Trophoblast cell (in vitro differentiated cells and primary cell): ENCODE results near the gene ZPR1.

ENCODE experiments used
- DNase-seq, 2 donors: peaks; one replicate each; pipeline ENCODE4 v3.0.0-alpha.2; 2016
- H2AFZ ChIP-seq: 2 replicates; pipeline ENCODE4 v1.6.1; 2013; ENCODE audit warnings: low read length, moderate library complexity, mild to moderate bottlenecking; ENCODE audit not compliant: insufficient read depth, poor library complexity
- H2AK5ac ChIP-seq: 2 replicates; pipeline ENCODE4 v1.6.1; 2013; ENCODE audit warnings: mild to moderate bottlenecking, low read length
- H2BK120ac ChIP-seq: 2 replicates; pipeline ENCODE4 v1.6.1; 2013; ENCODE audit warnings: low read length, mild to moderate bottlenecking, moderate library complexity; ENCODE audit not compliant: insufficient read depth, poor library complexity
- H2BK12ac ChIP-seq: 2 replicates; pipeline ENCODE4 v1.6.1; 2013; ENCODE audit warnings: mild to moderate bottlenecking, low read length, moderate library complexity
- H2BK5ac ChIP-seq: 2 replicates; pipeline ENCODE4 v1.6.1; 2013; ENCODE audit warnings: low read length, low read depth, moderate library complexity, mild to moderate bottlenecking; ENCODE audit not compliant: poor library complexity
- H3K14ac ChIP-seq: 2 replicates; pipeline ENCODE4 v1.6.1; 2013; ENCODE audit warnings: mild to moderate bottlenecking, low read length
- H3K18ac ChIP-seq: 2 replicates; pipeline ENCODE4 v1.6.1; 2013; ENCODE audit warnings: mild to moderate bottlenecking, low read length
- H3K23ac ChIP-seq: 2 replicates; pipeline ENCODE4 v1.6.1; 2013; ENCODE audit warnings: low read length
- H3K27ac ChIP-seq: 2 replicates; pipeline ENCODE4 v1.5.1; 2013; ENCODE audit warnings: low read depth, mild to moderate bottlenecking, inconsistent platforms, low read length, moderate library complexity
- H3K27me3 ChIP-seq: 2 replicates; pipeline ENCODE4 v1.6.1; 2013; ENCODE audit warnings: inconsistent platforms, mild to moderate bottlenecking, low read length, moderate library complexity; ENCODE audit not compliant: insufficient read depth
- H3K36me3 ChIP-seq, 2 experiments: 1 replicate in 1 of 2; 2 replicates in 1 of 2; pipeline ENCODE4 v1.6.1; 2013; ENCODE audit warnings: low read length in 2 of 2, mild to moderate bottlenecking in 2 of 2, moderate library complexity in 1 of 2; ENCODE audit not compliant: insufficient read depth in 2 of 2, control insufficient read depth in 1 of 2
- H3K4ac ChIP-seq: 2 replicates; pipeline ENCODE4 v1.6.1; 2013; ENCODE audit warnings: low read depth, mild to moderate bottlenecking, low read length, moderate library complexity
- H3K4me1 ChIP-seq, 2 experiments: 1 replicate in 1 of 2; 2 replicates in 1 of 2; pipeline ENCODE4 v1.6.1; 2013; ENCODE audit warnings: low read length in 2 of 2, mild to moderate bottlenecking in 2 of 2, moderate library complexity in 1 of 2; ENCODE audit not compliant: insufficient read depth in 2 of 2, control insufficient read depth in 1 of 2
- H3K4me2 ChIP-seq: 2 replicates; pipeline ENCODE4 v1.6.1; 2013; ENCODE audit warnings: inconsistent platforms, mild to moderate bottlenecking, low read length, moderate library complexity
- H3K4me3 ChIP-seq: 2 replicates; pipeline ENCODE4 v1.5.1; 2013; ENCODE audit warnings: mild to moderate bottlenecking, low read depth, low read length, inconsistent platforms
- H3K79me1 ChIP-seq: one replicate; pipeline ENCODE4 v1.6.1; 2013; ENCODE audit warnings: low read length
- H3K79me2 ChIP-seq: 2 replicates; pipeline ENCODE4 v1.6.1; 2013; ENCODE audit warnings: low read length, mild to moderate bottlenecking; ENCODE audit not compliant: control insufficient read depth, insufficient read depth, poor library complexity
- H3K9ac ChIP-seq: 2 replicates; pipeline ENCODE4 v1.6.1; 2013; ENCODE audit warnings: mild to moderate bottlenecking, low read length
- H3K9me3 ChIP-seq: 2 replicates; pipeline ENCODE4 v1.6.1; 2013; ENCODE audit warnings: low read depth, mild to moderate bottlenecking, control low read depth, inconsistent platforms, low read length; ENCODE audit not compliant: insufficient read depth
- H4K12ac ChIP-seq: 2 replicates; pipeline ENCODE4 v1.6.1; 2013; ENCODE audit warnings: low read depth, mild to moderate bottlenecking, low read length, moderate library complexity
- H4K8ac ChIP-seq: 2 replicates; pipeline ENCODE4 v1.6.1; 2013; ENCODE audit warnings: low read depth, mild to moderate bottlenecking, low read length, moderate library complexity
- H4K91ac ChIP-seq: one replicate; pipeline ENCODE4 v1.6.1; 2013; ENCODE audit warnings: low read depth, mild to moderate bottlenecking, low read length, moderate library complexity
- WGBS: extraction: QIAGEN DNeasy Blood & Tissue Kit; methylation state at CpG from one replicate; pipeline ENCODE4 v1.1.7; 2013; ENCODE audit warnings: missing lambda C conversion rate; ENCODE audit not compliant: insufficient read length, insufficient coverage; ENCODE audit errors: extremely low coverage; 5-methylcytosine and 5-hydroxymethylcytosine counted together

The ZPR1 gene

GRCh38 chr11:116788975-116789374 is 1.2 kb upstream of the ZPR1 start:
- H3K9me3 ChIP-seq: peaks cover 2% of the 10 kb centered on the region
- H2BK120ac ChIP-seq: no peak overlapping the region
- H3K27me3 ChIP-seq: no peaks in the 10 kb centered on the region
- H3K18ac ChIP-seq: no peak overlapping the region
- WGBS: no CpG with 5 or more reads among the region's 4 CpGs
- H3K36me3 ChIP-seq: peaks cover 17 to 23% of the 10 kb centered on the region in 2 experiments
- H3K27ac ChIP-seq: no peak overlapping the region
- H3K79me2 ChIP-seq: peaks cover 9% of the 10 kb centered on the region
- no peak for DNase-seq
- H3K23ac ChIP-seq: no peak overlapping the region
- no peak overlapping the region for H2AFZ ChIP-seq
- H4K91ac ChIP-seq: peak overlapping the region; percentile 93
- peaks cover 7% of the 10 kb centered on the region for H3K79me1 ChIP-seq
- no peak overlapping the region for H2AK5ac ChIP-seq
- no peak overlapping the region for H4K12ac ChIP-seq
- H4K8ac ChIP-seq: peak overlapping the region; percentile 31
- H3K9ac ChIP-seq: no peak overlapping the region
- H3K4me2 ChIP-seq: no peak overlapping the region
- no peak overlapping the region for H2BK5ac ChIP-seq
- no peak overlapping the region for H3K14ac ChIP-seq
- H2BK12ac ChIP-seq: no peak overlapping the region
- H3K4ac ChIP-seq: no peak overlapping the region
- no peak overlapping the region for H3K4me3 ChIP-seq
- peaks cover 18 to 27% of the 10 kb centered on the region in 2 experiments for H3K4me1 ChIP-seq

- Histone ChIP-seq H3K9me3 (peaks cover 2% of the 10 kb centered on the region), H3K27me3 (no peaks in the 10 kb centered on the region), H3K79me2 (peaks cover 9% of the 10 kb centered on the region), H3K27ac (no peak overlapping the region), H3K79me1 (peaks cover 7% of the 10 kb centered on the region), H4K12ac (peak overlapping the region; percentile 83), H2BK12ac (peak overlapping the region; percentile 41), H3K23ac (no peak overlapping the region), H2BK5ac (peak overlapping the region; percentile 50), H3K14ac (peak overlapping the region; percentile 69), H3K9ac (no peak overlapping the region), H4K8ac (peak overlapping the region; percentile 95), H2BK120ac (peak overlapping the region; percentile 85), H3K4ac (peak overlapping the region; percentile 19), H2AFZ (peak overlapping the region; percentile 61), H3K4me3 (peak overlapping the region; percentile 25), H4K91ac (peak overlapping the region; percentile 93), H3K36me3 (peaks cover 18 to 25% of the 10 kb centered on the region in 2 experiments), H3K4me2 (peak overlapping the region; percentile 96), H3K4me1 (peaks cover 18 to 27% of the 10 kb centered on the region in 2 experiments), H2AK5ac (peak overlapping the region; percentile 89), H3K18ac (peak overlapping the region; percentile 91)
- no CpG with 5 or more reads among the region's 4 CpGs for WGBS
- DNase-seq: no peak
Measured at GRCh38 chr11:116788534-116788933, 711 bp upstream of the ZPR1 start.

- DNase-seq: peak in 1 of 2 donors; percentile 18
- WGBS: no CpG with 5 or more reads among the region's 15 CpGs
Measured at GRCh38 chr11:116787436-116787785, 412 bp downstream of the ZPR1 start.

GRCh38 chr11:116786966-116787365 is 857 bp downstream of the ZPR1 start:
- WGBS: no CpG with 5 or more reads among the region's 5 CpGs
- Histone ChIP-seq H3K36me3 (peaks cover 24 to 38% of the 10 kb centered on the region in 2 experiments), H4K12ac (no peak overlapping the region), H3K79me1 (peaks cover 7% of the 10 kb centered on the region), H3K4me2 (peak overlapping the region; percentile 96), H3K79me2 (peaks cover 9% of the 10 kb centered on the region), H3K4ac (peak overlapping the region; percentile 93), H3K27me3 (no peaks in the 10 kb centered on the region), H3K14ac (no peak overlapping the region), H3K23ac (no peak overlapping the region), H3K18ac (no peak overlapping the region), H3K27ac (no peak overlapping the region), H3K9me3 (peaks cover 2% of the 10 kb centered on the region), H3K9ac (no peak overlapping the region), H2AK5ac (no peak overlapping the region), H2BK120ac (no peak overlapping the region), H3K4me1 (peaks cover 13 to 19% of the 10 kb centered on the region in 2 experiments), H2BK5ac (no peak overlapping the region), H4K8ac (no peak overlapping the region), H3K4me3 (no peak overlapping the region), H2AFZ (no peak overlapping the region), H2BK12ac (no peak overlapping the region), H4K91ac (no peak overlapping the region)
- DNase-seq: no peak

More at GRCh38 chr11:116787436-116787785, 412 bp downstream of the ZPR1 start:
- H3K4me1 ChIP-seq: peaks cover 13 to 22% of the 10 kb centered on the region in 2 experiments
- H3K79me2 ChIP-seq: peaks cover 9% of the 10 kb centered on the region
- peak overlapping the region; percentile 69 for H2AFZ ChIP-seq
- peaks cover 7% of the 10 kb centered on the region for H3K79me1 ChIP-seq
- H2BK5ac ChIP-seq: peak overlapping the region; percentile 31
- H3K4me3 ChIP-seq: peak overlapping the region; percentile 96
- H2BK12ac ChIP-seq: no peak overlapping the region
- H4K91ac ChIP-seq: peak overlapping the region; percentile 62
- H3K9me3 ChIP-seq: peaks cover 2% of the 10 kb centered on the region
- peak overlapping the region; percentile 85 for H3K9ac ChIP-seq
- peak overlapping the region; percentile 96 for H3K4me2 ChIP-seq
- no peaks in the 10 kb centered on the region for H3K27me3 ChIP-seq
- no peak overlapping the region for H3K23ac ChIP-seq
- H4K8ac ChIP-seq: peak overlapping the region; percentile 57
- peak overlapping the region; percentile 93 for H3K4ac ChIP-seq
- H2AK5ac ChIP-seq: peak overlapping the region; percentile 41
- H2BK120ac ChIP-seq: peak overlapping the region; percentile 57
- H3K27ac ChIP-seq: no peak overlapping the region
- H3K36me3 ChIP-seq: peaks cover 24 to 35% of the 10 kb centered on the region in 2 experiments
- peak overlapping the region; percentile 35 for H4K12ac ChIP-seq
- peak overlapping the region; percentile 33 for H3K18ac ChIP-seq
- H3K14ac ChIP-seq: peak overlapping the region; percentile 36
